GM18505 (cell line): ENCODE data around the gene MEI1.
A peak's percentile ranks its signal among the peaks of the same experiment; 100 is the strongest.
"Not testable (repeated sequence)": the region's sequence is repeated elsewhere in the genome, so short reads cannot be mapped to it uniquely, and the experiment has no call there.

Experiments used
- ATAC-seq: cut with Tn5 transposase; IDR thresholded peaks from one replicate; pipeline ENCODE4 v1.9.1; 2021; ENCODE audit not compliant: unreplicated experiment
- POLR2A ChIP-seq: IDR thresholded peaks from 4 replicates; pipeline ENCODE4 v1.6.1; 2011; ENCODE audit warnings: borderline replicate concordance; ENCODE audit not compliant: insufficient read depth, insufficient read length; ENCODE audit errors: extremely low read depth

Gene MEI1

GRCh38 chr22:41699264-41700107 lies at the start of gene MEI1:
MEI1 (plus strand) TSS chr22:41699503; CDS start chr22:41699539, 36 bp downstream.
- ATAC-seq: no peak
- peak; percentile 54 for TF ChIP-seq POLR2A

GRCh38 chr22:41650229-41650628 lies 49.1 kb upstream of the MEI1 start:
- ATAC-seq: no peak
- no peak for TF ChIP-seq POLR2A

GRCh38 chr22:41650821-41651220 lies 48.5 kb upstream of the MEI1 start:
- TF ChIP-seq POLR2A: no peak
- no peak for ATAC-seq

GRCh38 chr22:41654322-41654721 lies 45.0 kb upstream of the MEI1 start:
- ATAC-seq: no peak
- TF ChIP-seq POLR2A: no peak

- no peak for ATAC-seq
- TF ChIP-seq POLR2A: no peak
These were observed 42.7 kb upstream of the MEI1 start for GRCh38 chr22:41656556-41656955.

- ATAC-seq: no peak
These were observed 41.6 kb upstream of the MEI1 start for GRCh38 chr22:41657709-41658108.

GRCh38 chr22:41658869-41659268 lies 40.4 kb upstream of the MEI1 start:
- ATAC-seq: no peak
- no peak for TF ChIP-seq POLR2A

More at GRCh38 chr22:41657709-41658108, 41.6 kb upstream of the MEI1 start:
- no peak for TF ChIP-seq POLR2A

- no peak for ATAC-seq
- no peak for TF ChIP-seq POLR2A
These were observed 39.4 kb upstream of the MEI1 start for GRCh38 chr22:41659941-41660340.

GRCh38 chr22:41660416-41660815 lies 38.9 kb upstream of the MEI1 start:
- no peak for ATAC-seq

GRCh38 chr22:41661088-41661487 lies 38.2 kb upstream of the MEI1 start:
- no peak for TF ChIP-seq POLR2A

More at GRCh38 chr22:41660416-41660815, 38.9 kb upstream of the MEI1 start:
- no peak for TF ChIP-seq POLR2A

GRCh38 chr22:41661713-41662112 lies 37.6 kb upstream of the MEI1 start:
- TF ChIP-seq POLR2A: no peak
- no peak for ATAC-seq

More at GRCh38 chr22:41661088-41661487, 38.2 kb upstream of the MEI1 start:
- no peak for ATAC-seq

GRCh38 chr22:41663594-41663993 lies 35.7 kb upstream of the MEI1 start:
- not testable (repeated sequence) for ATAC-seq

- ATAC-seq: no peak
- TF ChIP-seq POLR2A: no peak
These were observed 34.8 kb upstream of the MEI1 start for GRCh38 chr22:41664490-41664889.

GRCh38 chr22:41664951-41665350 lies 34.4 kb upstream of the MEI1 start:
- TF ChIP-seq POLR2A: no peak

GRCh38 chr22:41668971-41669911 lies 30.1 kb upstream of the MEI1 start:
- no peak for ATAC-seq
- TF ChIP-seq POLR2A: no peak

More at GRCh38 chr22:41664951-41665350, 34.4 kb upstream of the MEI1 start:
- no peak for ATAC-seq

GRCh38 chr22:41672096-41672495 lies 27.2 kb upstream of the MEI1 start:
- ATAC-seq: not testable (repeated sequence)
